ENCODE results near the gene DNAJB13.

- no peak for TF ChIP-seq POLR2A (IDR thresholded peaks at IDR 0.05)
- no peak for TF ChIP-seq CTCF (IDR thresholded peaks at IDR 0.05)
- no peak for TF ChIP-seq EP300 (IDR thresholded peaks at IDR 0.05)
These were observed 7.8 kb downstream of the DNAJB13 start for GRCh38 chr11:73958521-73959141.
